ENCODE data around the gene GATA2.

Gene GATA2

GRCh38 chr3:128471720-128472119, 21.3 kb downstream of the GATA2 start:
- H3K36me3 ChIP-seq (ENCODE audit: insufficient read depth, insufficient read length, low read length), result no peaks in the 10 kb centered on the region
- TF ChIP-seq SUZ12 (IDR thresholded peaks at IDR 0.05; ENCODE audit: extremely low read depth, insufficient read depth, insufficient read length) (no peak), ZNF274 (IDR thresholded peaks at IDR 0.05; ENCODE audit: low read depth, low read length) (no peak), YY1 (IDR thresholded peaks at IDR 0.05; ENCODE audit: insufficient read depth, insufficient read length) (no peak)
- H3K9me3 ChIP-seq (ENCODE audit: insufficient read depth, low read length), result no peaks in the 10 kb centered on the region
- no peak overlapping the region for H3K4me3 ChIP-seq (ENCODE audit: insufficient read length, low read depth)
- no peak overlapping the region for H3K9ac ChIP-seq (ENCODE audit: insufficient read length, low read depth)
- DNase-seq (ENCODE audit: low read depth, low spot score), result no peak
- H3K4me1 ChIP-seq (ENCODE audit: insufficient read depth, insufficient read length), result peaks cover 15% of the 10 kb centered on the region
- peaks cover 54% of the 10 kb centered on the region for H3K27me3 ChIP-seq (ENCODE audit: insufficient read depth, insufficient read length)

DNA sequence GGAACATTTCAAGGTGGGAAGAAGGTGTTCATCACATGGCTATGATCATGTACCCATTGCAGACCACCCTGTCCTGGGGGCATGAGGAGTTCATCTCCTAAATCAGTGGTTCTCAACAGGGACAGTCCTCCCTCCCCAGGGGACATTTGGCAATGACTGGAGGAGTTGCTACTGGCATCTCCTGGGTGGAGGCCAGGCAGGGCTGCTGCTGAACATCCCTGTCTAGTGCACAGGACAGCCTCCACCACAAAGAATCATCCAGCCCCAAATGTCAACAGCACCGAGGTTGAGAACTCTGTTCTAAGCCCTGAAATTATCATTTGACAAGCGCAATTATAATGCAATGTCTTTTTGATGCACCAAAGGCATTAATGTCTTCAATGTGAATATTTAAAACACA, 21.9 kb downstream of the GATA2 start:
- Histone ChIP-seq H3K9ac (ENCODE audit: insufficient read length, low read depth) (no peak overlapping the region), H3K4me3 (ENCODE audit: insufficient read length, low read depth) (no peak overlapping the region), H3K4me1 (ENCODE audit: insufficient read depth, insufficient read length) (peaks cover 15% of the 10 kb centered on the region), H3K9me3 (ENCODE audit: insufficient read depth, low read length) (no peaks in the 10 kb centered on the region), H3K36me3 (ENCODE audit: insufficient read depth, insufficient read length, low read length) (no peaks in the 10 kb centered on the region), H3K27me3 (ENCODE audit: insufficient read depth, insufficient read length) (peaks cover 56% of the 10 kb centered on the region)
- TF ChIP-seq SUZ12 (IDR thresholded peaks at IDR 0.05; ENCODE audit: extremely low read depth, insufficient read depth, insufficient read length), result no peak
- TF ChIP-seq ZNF274 (IDR thresholded peaks at IDR 0.05; ENCODE audit: low read depth, low read length), result no peak
- TF ChIP-seq YY1 (IDR thresholded peaks at IDR 0.05; ENCODE audit: insufficient read depth, insufficient read length), result no peak
- no peak for DNase-seq (ENCODE audit: low read depth, low spot score)

- DNase-seq (ENCODE audit: low read depth, low spot score), result no peak
- Histone ChIP-seq H3K27me3 (ENCODE audit: insufficient read depth, insufficient read length) (peaks cover 64% of the 10 kb centered on the region), H3K9ac (ENCODE audit: insufficient read length, low read depth) (no peak overlapping the region), H3K4me1 (ENCODE audit: insufficient read depth, insufficient read length) (peaks cover 15% of the 10 kb centered on the region), H3K4me3 (ENCODE audit: insufficient read length, low read depth) (no peak overlapping the region), H3K36me3 (ENCODE audit: insufficient read depth, insufficient read length, low read length) (no peaks in the 10 kb centered on the region), H3K9me3 (ENCODE audit: insufficient read depth, low read length) (no peaks in the 10 kb centered on the region)
- no peak for TF ChIP-seq SUZ12 (IDR thresholded peaks at IDR 0.05; ENCODE audit: extremely low read depth, insufficient read depth, insufficient read length)
- no peak for TF ChIP-seq YY1 (IDR thresholded peaks at IDR 0.05; ENCODE audit: insufficient read depth, insufficient read length)
- TF ChIP-seq ZNF274 (IDR thresholded peaks at IDR 0.05; ENCODE audit: low read depth, low read length), result no peak
Observed at GRCh38 chr3:128470134-128470899, 22.7 kb downstream of the GATA2 start.

DNA sequence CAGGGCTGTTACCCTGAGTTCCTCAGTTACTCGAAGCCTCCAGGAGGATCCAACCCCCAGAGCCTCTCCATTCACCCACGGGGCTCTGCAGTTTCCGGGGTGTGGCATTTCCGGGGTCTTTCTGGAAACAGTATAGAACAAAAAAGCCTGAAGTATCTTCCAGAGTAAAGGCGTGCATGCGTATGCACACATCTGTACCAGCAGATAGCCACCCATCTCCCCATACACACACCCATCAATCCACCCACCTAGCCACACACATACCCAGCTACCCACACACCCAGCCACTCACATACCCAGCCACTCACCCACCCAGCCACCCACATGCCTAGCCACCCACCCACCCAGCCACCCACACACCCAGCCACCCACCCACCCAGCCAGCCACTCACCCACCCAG, 23.4 kb downstream of the GATA2 start:
- Histone ChIP-seq H3K4me1 (ENCODE audit: insufficient read depth, insufficient read length) (peaks cover 15% of the 10 kb centered on the region), H3K27me3 (ENCODE audit: insufficient read depth, insufficient read length) (peaks cover 71% of the 10 kb centered on the region)

GRCh38 chr3:128468791-128469527, 24.0 kb downstream of the GATA2 start:
- Histone ChIP-seq H3K9me3 (ENCODE audit: insufficient read depth, low read length) (no peaks in the 10 kb centered on the region), H3K9ac (ENCODE audit: insufficient read length, low read depth) (no peak overlapping the region), H3K27me3 (ENCODE audit: insufficient read depth, insufficient read length) (peaks cover 72% of the 10 kb centered on the region), H3K4me3 (ENCODE audit: insufficient read length, low read depth) (no peak overlapping the region), H3K36me3 (ENCODE audit: insufficient read depth, insufficient read length, low read length) (no peaks in the 10 kb centered on the region), H3K4me1 (ENCODE audit: insufficient read depth, insufficient read length) (peaks cover 15% of the 10 kb centered on the region)
- TF ChIP-seq YY1 (IDR thresholded peaks at IDR 0.05; ENCODE audit: insufficient read depth, insufficient read length) (no peak), SUZ12 (IDR thresholded peaks at IDR 0.05; ENCODE audit: extremely low read depth, insufficient read depth, insufficient read length) (no peak), ZNF274 (IDR thresholded peaks at IDR 0.05; ENCODE audit: low read depth, low read length) (no peak)
- DNase-seq (ENCODE audit: low read depth, low spot score), result no peak

More for the DNA sequence above, 23.4 kb downstream of the GATA2 start:
- no peak for DNase-seq (ENCODE audit: low read depth, low spot score)
- H3K36me3 ChIP-seq (ENCODE audit: insufficient read depth, insufficient read length, low read length), result no peaks in the 10 kb centered on the region
- no peak for TF ChIP-seq SUZ12 (IDR thresholded peaks at IDR 0.05; ENCODE audit: extremely low read depth, insufficient read depth, insufficient read length)
- no peaks in the 10 kb centered on the region for H3K9me3 ChIP-seq (ENCODE audit: insufficient read depth, low read length)
- H3K4me3 ChIP-seq (ENCODE audit: insufficient read length, low read depth), result no peak overlapping the region
- no peak overlapping the region for H3K9ac ChIP-seq (ENCODE audit: insufficient read length, low read depth)

- H3K4me1 ChIP-seq (ENCODE audit: insufficient read depth, insufficient read length), result peaks cover 15% of the 10 kb centered on the region
- H3K9me3 ChIP-seq (ENCODE audit: insufficient read depth, low read length), result no peaks in the 10 kb centered on the region
- TF ChIP-seq SUZ12 (IDR thresholded peaks at IDR 0.05; ENCODE audit: extremely low read depth, insufficient read depth, insufficient read length), result no peak
- no peak for TF ChIP-seq YY1 (IDR thresholded peaks at IDR 0.05; ENCODE audit: insufficient read depth, insufficient read length)
- no peak for TF ChIP-seq ZNF274 (IDR thresholded peaks at IDR 0.05; ENCODE audit: low read depth, low read length)
- DNase-seq (ENCODE audit: low read depth, low spot score), result no peak
- peaks cover 74% of the 10 kb centered on the region for H3K27me3 ChIP-seq (ENCODE audit: insufficient read depth, insufficient read length)
- H3K4me3 ChIP-seq (ENCODE audit: insufficient read length, low read depth), result no peak overlapping the region
- no peak overlapping the region for H3K9ac ChIP-seq (ENCODE audit: insufficient read length, low read depth)
- H3K36me3 ChIP-seq (ENCODE audit: insufficient read depth, insufficient read length, low read length), result no peaks in the 10 kb centered on the region
Observed at GRCh38 chr3:128468285-128468790, 24.7 kb downstream of the GATA2 start.

- Histone ChIP-seq H3K9me3 (ENCODE audit: insufficient read depth, low read length) (no peaks in the 10 kb centered on the region), H3K4me1 (ENCODE audit: insufficient read depth, insufficient read length) (peaks cover 12% of the 10 kb centered on the region), H3K27me3 (ENCODE audit: insufficient read depth, insufficient read length) (peaks cover 66% of the 10 kb centered on the region), H3K36me3 (ENCODE audit: insufficient read depth, insufficient read length, low read length) (no peaks in the 10 kb centered on the region), H3K4me3 (ENCODE audit: insufficient read length, low read depth) (no peak within 1 kb of the TSS), H3K9ac (ENCODE audit: insufficient read length, low read depth) (no peak within 1 kb of the TSS)
- no peak for DNase-seq (ENCODE audit: low read depth, low spot score)
- TF ChIP-seq SUZ12 (IDR thresholded peaks at IDR 0.05; ENCODE audit: extremely low read depth, insufficient read depth, insufficient read length), result no peak
- TF ChIP-seq ZNF274 (IDR thresholded peaks at IDR 0.05; ENCODE audit: low read depth, low read length), result no peak
- TF ChIP-seq YY1 (IDR thresholded peaks at IDR 0.05; ENCODE audit: insufficient read depth, insufficient read length), result no peak
Observed at GRCh38 chr3:128466840-128467541, 26.0 kb downstream of the GATA2 start, which contains the start of gene DNAJB8. Gene DNAJB8 (minus strand): TSS chr3:128466890. CDS start chr3:128463245, 3,645 bp downstream.
